DMS 273 (cell line): Measurements from ENCODE around the gene POLR1H.
"Not testable (repeated sequence)": the region's sequence is repeated elsewhere in the genome, so short reads cannot be mapped to it uniquely, and the experiment has no call there.

ENCODE experiments used
- DNase-seq: peaks from one replicate; lab custom pipeline; 2025; ENCODE audit not compliant: unreplicated experiment; lab: John Stamatoyannopoulos, UW

Gene POLR1H

GRCh38 chr6:30061092-30061857 lies at the start of gene POLR1H:
POLR1H (plus strand) TSS chr6:30061265; CDS start chr6:30061525, 260 bp downstream.
- peak; percentile 99 for DNase-seq

DNA sequence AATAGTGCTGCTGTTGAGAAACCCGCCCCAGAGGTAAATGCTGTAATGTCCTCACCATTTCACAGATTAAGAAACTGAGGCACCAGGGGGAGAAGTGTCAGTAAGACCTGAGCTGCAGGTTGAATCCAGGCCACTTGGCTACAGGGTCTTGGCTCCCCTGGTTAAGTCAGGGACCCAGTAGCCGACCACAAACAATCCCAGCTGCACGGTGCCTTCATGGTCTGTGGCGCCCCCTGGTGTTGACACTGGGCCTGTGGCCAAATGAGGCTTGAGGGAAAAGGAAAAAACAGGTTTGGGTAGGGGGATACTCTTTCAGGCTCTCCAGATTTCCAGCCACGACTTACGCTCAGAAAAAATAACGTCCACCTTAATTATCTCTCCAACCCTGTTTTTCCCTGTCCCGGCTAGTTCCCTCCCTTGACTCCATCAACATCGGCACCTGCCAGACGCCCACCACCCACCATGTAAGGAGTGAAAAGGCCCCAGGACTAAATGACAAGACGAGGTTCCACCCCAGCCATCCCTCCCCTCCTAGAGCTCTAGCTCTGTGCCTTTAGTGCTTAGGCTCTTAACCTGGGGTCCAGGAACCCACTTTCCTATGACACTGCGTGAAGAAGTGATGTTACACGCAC lies 47.7 kb upstream of the POLR1H start:
- peak; percentile 62 for DNase-seq

- DNase-seq: no peak
Measured at GRCh38 chr6:30019819-30020218, 41.2 kb upstream of the POLR1H start.

DNA sequence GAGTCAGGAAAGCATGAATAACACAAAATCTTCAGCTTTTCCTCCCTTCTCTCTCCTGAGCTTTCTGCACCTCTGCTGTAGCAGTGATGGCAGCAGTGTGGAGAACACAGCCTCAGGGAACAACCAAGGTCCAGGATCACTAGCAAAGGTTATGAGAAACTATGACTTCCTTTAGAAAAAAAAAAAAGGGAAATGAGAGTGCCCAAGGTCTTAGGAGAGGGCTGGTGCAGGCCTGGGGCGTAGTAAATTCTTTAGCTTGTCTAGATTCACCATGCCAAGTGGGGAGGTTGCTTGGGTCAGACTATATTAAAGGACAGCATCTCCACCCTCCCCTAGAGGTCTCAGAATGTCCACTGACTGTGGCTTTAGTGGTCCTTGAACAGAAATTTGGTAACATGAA lies 40.4 kb upstream of the POLR1H start:
- no peak for DNase-seq

DNA sequence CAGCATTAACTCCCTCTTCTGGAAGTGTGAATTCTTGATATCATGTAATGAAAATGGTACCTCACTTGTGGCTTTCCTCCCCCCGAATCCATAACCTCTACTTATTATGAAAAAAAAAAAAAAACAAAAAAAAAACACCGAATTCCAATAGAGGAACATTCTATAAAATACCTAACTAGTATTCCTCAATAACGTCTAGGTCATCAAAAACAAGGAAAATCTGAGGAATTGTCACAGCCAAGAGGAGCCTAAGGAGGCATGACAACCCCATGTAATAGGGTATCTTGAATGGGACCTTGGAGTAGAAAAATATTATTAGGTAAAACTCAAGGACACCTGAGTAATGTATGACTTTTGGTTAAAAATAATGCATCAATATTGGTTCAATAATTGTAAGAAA lies 38.9 kb upstream of the POLR1H start:
- DNase-seq: no peak

DNA sequence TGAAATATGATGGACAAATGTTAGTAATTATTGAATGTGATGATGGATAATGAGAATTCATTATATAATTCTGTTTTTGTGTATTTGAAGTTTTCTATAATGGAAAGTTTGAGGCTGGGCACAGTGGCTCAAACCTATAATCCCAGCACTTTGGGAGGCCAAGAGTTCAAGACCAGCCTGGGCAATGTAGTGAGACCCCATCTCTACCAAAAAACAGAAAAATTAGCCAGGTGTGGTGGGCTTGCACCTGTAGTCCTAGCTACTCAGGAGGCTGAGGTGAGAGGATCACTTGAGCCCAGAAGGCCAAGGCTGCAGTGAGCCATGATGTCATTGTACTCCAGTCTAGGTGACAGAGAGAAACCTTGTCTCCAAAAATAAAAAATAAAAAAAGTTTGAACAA lies 38.4 kb upstream of the POLR1H start:
- not testable (repeated sequence) for DNase-seq

DNA sequence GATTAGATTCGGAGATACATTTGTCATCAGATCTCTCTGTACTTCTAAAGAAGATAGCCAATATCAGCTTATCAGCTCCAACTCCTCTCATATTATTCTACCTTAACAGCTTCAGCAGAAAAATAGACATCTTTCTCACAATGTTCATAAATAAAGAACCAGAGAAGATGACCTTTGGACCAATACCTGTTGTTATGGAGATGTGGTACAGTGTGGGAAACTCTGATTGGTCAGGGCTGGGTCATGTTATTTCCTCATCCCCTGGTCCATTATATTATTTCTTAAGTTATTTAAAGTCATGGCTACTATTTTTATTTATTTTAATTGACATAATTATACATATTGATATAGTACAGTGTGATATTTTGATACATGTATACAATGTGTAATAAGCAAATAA lies 35.9 kb upstream of the POLR1H start:
- DNase-seq: no peak

- no peak for DNase-seq
Measured at GRCh38 chr6:30029588-30029987, 31.5 kb upstream of the POLR1H start.

GRCh38 chr6:30031381-30031780 lies 29.7 kb upstream of the POLR1H start:
- no peak for DNase-seq

GRCh38 chr6:30033440-30033839 lies 27.6 kb upstream of the POLR1H start:
- not testable (repeated sequence) for DNase-seq

DNA sequence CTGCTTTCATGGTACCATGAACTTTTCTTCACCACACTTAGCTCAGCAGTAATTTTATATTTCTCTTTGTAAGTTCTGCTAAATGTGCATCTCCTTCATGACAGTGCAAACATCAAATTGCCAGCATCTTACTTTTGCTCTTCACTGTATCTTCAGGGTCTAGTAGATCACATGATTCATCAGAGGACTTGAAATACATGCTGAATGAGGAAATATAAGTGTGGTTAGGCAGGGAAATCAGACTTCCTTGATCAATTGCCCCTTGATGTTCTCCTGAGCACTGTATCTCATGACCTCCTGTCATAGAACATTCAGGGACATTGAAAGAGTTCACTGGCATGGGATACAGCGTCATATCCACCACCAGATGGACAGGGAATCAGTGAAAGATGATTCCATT lies 25.3 kb upstream of the POLR1H start:
- DNase-seq: no peak

GRCh38 chr6:30037182-30037788 lies 23.8 kb upstream of the POLR1H start:
- peak; percentile 50 for DNase-seq

DNA sequence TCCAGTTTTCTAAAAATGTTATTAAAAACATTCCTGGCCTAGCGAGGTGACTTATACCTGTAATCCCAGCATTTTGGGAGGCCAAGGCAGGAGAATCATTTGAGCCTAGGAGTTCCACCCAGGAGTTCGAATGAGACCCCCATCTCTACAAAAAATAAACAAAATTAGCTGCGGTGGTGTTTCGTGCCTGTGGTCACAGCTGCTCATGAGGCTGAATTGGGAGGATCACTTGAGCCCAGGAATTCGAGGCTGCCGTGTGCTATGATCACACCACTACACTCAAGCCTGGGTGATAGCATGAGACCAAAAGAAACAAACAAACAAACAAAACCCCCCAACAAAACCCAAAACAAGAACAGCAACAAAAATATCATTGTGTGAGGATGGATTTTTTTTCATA lies 19.8 kb upstream of the POLR1H start:
- DNase-seq: no peak

DNA sequence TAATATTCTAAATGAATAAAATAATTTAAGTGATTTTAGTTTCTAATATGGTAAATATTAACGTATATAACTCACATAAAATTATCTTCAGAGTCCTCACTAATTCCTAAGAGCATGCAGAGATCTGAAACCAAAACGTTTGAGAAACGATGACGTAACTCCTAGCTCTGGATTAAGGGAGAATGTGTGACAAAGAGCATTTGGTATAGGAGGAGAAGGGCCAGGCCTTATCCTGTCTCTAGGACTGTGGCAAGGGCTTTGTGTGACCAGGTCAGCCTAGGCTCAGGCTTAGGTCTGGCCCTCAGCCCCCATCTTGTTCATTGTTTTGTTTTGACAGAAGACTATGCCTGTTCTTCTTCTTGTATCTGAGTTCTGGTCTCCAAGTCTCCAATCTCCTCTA lies 19.2 kb upstream of the POLR1H start:
- DNase-seq: no peak

- DNase-seq: peak; percentile 33
Measured at GRCh38 chr6:30042476-30042875, 18.6 kb upstream of the POLR1H start.

- no peak for DNase-seq
Measured at GRCh38 chr6:30042914-30043313, 18.2 kb upstream of the POLR1H start.

- DNase-seq: no peak
Measured at GRCh38 chr6:30043744-30044143, 17.3 kb upstream of the POLR1H start.

- peak; percentile 9 for DNase-seq
Measured at GRCh38 chr6:30044630-30045029, 16.4 kb upstream of the POLR1H start.

DNA sequence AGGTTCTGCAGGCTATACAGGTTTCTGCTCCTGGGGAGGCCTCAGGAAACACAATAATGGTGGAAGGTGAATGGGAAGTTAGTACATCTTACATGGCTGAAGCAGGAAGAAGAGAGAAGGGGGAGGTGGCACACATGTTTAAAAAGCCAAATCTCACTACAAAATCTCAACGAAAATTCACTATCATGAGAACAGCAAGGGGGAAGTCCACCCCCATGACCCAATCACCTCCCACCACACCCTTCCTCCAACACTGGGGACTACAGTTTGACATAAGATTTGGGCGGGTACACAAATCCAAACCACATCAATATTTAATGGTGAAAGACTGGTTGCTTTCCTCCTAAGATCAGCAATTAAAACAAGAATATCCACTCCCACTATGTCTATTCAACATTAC lies 13.8 kb upstream of the POLR1H start:
- DNase-seq: no peak

DNA sequence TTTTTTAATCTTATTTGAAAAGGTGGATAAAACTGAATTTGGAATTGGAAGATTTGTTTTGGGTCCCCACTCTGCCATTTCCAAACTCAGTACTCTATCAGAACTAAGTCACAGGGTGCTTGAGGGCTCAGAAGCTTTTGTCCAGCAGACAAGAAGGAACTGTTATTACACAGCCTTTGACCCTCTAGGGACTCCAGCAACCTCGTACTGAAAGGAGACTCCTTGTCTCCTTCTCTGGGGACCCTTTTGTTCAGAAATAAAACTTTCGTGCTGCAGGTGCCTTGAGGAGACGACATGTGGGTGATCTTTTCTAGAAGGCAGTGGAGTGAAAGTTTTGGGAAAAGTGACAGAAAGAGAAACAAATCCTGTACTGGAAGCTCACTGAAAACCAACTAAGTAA lies 7.4 kb upstream of the POLR1H start:
- no peak for DNase-seq

- no peak for DNase-seq
Measured at GRCh38 chr6:30055513-30055912, 5.6 kb upstream of the POLR1H start.

- peak; percentile 80 for DNase-seq
Measured at GRCh38 chr6:30060606-30061091, 416 bp upstream of the POLR1H start.
